GM19328 (cell line): ENCODE results near the gene SNORC.

Source experiments
- ATAC-seq: cut with Tn5 transposase; IDR thresholded peaks from one replicate; pipeline ENCODE4 v1.9.1; 2021; ENCODE audit warnings: mild to moderate bottlenecking, moderate library complexity; ENCODE audit not compliant: unreplicated experiment

The SNORC gene

DNA sequence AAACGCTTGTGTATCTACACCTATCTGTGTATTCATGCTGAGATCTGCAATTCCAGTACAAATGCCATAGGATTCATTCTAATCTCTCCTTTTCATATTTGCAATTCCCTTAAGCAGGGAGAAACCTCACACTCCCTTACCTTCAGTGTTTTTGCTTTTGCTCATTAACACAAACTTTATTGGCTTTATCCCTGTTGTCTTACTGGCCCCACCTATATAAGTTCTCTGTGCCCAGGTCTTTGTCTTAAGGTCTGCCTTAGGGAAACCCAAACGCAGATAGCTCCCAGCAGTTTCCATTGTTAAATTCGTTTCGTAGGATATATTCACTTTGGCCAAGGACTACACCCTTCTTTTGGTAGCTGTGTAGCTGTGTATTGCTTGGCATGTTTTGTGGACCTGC lies 4.0 kb upstream of the SNORC start:
- ATAC-seq, result no peak

DNA sequence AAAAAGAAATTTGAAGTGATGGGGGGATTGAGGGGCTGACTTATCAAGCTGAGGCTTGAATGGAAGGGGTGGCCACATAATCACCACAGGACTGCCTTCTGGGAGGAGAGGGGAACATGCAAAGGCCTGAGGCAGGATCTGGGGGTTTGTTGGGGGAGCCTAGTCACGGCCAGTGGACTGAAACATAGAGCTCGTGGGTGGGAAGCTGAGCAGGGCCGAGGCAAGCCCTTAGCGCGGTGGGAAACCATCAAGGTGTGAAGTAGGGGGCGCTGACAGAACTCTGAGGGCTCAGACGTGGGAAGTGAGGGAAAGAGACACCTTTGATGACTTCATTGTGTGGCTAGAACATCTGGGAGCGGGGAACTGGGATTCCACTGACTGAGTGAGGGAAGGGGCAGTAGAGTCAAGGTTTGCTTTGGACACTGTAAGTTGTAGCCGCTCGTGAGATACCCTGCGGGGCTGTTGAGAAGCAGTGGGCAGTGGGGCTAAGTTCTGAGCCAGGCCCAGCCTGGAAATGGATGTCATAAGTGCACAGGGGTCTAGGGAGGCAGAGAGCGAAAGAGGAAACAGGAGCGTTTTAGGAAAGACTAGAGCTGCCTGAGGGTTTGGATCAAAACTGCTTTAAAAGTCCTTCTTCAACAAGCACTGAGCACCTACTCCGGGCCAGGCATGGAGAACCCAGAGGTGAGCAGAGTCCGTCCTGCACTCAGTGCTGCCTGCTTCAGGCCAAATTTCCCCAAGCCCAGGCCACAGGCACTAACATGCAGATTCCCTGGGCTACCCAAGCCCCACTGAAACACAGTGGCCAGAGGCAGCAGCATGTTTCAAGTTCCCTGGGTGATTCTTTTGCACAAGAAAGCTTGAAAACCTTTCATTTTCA lies 686 bp upstream of the SNORC start:
- no peak for ATAC-seq

DNA sequence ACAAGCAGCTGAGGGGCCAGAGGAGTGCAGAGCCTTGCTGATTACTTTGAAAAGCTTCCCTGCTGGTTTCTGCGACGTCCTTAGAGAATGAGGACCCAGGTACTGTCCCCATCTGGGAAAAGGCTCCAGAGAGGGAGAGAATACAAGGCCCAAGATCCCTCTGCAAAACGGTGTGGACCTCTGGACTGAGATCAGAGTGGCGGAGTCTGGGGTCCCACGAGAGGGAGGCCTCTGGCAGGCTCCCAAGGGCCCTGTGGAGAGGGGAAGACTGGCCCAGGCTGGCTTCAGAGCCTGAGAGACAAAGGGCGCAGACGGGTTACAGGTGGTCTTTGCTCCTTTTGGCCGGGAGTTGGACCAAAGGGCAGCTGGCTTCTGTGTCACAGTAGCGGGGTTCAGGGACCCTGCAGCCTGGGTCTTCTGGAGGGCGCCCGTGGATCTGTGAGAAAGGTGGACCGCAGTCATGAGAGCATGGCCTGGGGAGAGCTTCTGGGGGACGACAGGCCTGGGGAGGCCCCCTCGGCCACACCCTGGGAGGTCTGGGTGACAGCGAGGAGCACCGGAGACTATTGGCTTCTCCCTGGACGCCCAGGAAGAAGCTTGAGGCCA lies 805 bp downstream of the SNORC start:
- ATAC-seq, result no peak

DNA sequence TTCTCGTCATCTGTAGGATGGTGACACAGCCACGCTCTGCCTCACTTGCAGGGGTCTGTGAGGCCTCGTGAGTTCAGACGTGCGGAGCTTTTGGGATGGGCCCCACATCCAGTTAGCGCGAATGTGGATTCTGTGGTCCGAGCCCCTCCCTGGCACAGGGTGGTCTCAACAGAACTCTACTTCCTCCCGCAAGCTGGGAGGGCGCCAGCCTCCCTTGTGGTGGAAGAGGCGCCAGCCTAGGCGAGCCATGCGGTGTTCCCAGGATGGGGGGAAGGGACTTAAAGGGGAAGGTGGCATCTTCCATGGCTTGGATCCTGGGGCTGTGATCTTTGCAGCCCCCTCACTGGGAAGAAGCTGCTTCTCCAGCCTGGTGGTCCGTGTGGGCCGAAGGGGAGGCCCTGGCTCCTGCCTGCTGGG lies 1.4 kb downstream of the SNORC start:
- ATAC-seq, result no peak

GRCh38 chr2:232871835-232872736 lies 2.0 kb downstream of the SNORC start:
- ATAC-seq, result no peak

DNA sequence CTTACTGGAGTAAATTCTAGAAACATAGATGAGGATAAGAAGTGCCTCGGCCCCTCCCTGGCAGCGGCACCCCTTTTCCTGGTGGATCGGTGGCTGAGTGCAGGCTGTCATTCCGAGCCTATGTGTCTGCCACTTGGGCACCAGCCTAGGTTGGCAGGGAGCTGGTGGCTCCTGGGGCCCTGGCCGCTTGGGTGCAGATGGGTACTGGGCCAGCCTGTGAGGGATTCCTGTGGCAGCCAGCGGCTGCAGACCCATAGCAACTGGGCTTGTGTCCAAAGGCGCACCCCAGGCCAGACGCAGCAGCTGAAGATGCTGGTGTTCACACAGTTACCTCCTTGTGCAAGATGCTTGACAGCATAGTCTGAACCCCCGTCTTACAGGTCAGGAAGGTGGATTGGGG lies 2.8 kb downstream of the SNORC start:
- no peak for ATAC-seq

DNA sequence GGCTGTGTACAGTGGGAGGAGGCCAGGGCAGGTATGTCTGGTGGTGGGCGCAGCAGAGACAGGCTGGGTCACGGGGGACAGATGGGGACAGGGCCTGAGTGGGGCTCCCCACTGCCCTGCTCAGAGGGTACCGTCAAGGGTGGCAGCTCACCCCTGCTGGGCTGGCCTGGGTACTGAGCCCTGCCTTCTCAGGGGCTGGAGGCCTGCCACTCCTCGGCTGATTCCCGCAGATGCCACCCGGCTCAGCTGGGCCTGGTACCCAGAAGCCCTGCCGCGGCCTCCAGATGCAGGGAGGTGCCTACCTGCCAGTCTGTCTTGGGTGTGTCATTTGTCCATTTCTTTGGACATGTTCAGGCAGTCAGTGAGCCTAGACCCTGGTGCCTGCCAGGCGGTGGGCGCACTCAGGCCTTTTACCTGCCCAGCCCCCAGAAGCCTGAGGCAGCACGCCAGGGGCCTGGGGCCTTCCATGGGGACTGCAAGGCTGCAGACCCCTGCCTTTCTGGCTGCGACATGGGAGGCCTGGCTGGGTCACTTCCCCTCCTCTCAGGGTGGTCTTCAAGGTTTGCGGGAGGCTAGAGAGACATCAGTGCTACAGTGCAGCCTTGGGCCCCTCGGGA lies 3.3 kb downstream of the SNORC start:
- ATAC-seq, result no peak

DNA sequence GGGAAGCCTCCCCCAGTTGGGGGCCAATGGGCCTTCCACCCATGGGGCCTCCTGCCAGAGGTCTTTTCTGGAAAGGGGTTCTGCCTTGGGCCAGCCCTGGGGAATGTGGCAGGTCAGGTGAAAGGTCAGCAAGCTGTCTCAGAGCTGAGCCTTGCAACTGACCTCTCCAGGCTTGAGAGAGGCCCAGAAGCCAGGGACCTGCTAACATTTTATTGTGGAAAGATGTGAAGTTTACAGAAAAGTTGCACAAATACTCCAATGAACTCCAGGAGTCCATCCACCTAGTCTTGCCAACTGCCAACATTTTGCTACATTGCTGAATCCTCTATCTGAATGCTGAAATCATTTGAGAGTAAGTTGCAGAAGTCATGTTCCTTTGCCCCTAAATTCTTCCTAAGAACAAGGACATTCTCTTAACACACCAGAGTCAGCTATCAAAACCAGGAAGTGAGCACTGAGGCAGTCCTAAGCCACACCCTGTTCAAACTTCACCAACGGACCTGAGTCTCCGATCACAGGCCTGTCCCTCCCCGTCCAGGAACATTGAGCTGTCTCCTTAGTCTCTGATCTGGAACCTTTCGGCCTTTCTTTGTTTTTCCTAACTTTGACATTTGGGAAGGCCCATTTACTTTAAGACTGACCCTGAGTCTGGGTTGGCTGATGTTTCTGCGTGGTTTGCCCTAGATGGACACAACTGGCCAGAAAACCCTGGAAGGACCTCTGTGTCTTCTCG lies 4.0 kb downstream of the SNORC start:
- ATAC-seq, result no peak

DNA sequence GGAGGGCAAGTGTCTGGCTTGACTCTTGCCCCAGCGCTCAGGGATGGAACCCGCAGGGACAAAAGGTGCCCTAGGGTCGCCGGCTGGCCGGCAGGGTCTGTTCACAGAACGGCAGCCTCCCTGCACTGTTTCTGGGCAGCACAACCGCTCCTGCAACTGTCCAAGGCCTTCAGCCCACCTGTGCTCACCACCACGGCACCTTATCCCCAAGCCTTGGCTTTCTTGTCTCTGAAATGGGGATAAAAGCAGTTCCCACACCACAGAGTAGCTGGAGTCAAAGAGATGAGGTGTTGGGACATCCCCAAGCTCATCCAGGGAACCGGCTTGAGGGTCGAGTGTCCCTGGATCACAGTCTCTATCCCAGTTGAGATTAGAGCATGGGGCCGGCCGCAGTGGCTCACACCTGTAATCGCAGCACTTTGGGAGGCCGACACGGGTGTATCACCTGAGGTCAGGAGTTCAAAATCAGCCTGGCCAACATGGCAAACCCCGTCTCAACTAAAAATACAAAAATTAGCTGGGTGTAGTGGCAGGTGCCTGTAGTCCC lies 4.7 kb downstream of the SNORC start:
- no peak for ATAC-seq

DNA sequence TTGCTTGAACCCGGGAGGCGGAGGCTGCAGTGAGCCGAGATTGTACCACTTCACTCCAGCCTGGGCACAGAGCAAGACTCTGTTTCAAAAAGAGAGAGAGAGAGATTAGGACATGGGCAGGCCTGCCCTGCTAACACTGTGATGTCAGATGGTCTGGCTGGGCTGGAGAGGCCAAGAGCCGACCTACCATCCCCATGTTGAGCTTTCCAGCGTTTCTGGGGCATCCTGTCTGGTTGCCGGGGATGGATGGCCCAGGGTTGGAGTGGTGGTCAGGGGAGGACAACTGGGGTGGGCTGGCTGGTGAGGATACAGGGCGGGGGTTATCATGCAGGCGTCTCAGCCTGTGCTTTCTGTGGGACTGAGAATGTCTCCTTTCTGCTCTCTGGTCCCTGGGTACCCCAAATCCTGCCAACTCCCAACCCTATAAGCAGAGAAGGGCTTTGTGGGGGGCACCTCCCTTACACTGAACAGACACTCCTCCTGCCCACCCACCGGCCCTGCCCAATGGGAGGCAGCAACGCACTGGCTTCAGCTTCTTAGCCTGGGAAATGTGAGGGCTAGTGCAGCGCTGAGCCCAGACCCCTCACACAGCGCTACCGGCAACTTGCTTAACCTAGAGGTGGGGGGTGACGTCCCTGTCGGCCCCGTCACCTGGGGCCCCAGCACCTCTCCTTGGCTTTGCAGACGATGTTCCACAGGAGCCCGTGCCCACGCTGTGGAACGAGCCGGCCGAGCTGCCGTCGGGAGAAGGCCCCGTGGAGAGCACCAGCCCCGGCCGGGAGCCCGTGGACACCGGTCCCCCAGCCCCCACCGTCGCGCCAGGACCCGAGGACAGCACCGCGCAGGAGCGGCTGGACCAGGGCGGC lies 5.4 kb downstream of the SNORC start:
- no peak for ATAC-seq

- ATAC-seq, result no peak
Measured at GRCh38 chr2:232876161-232876977, 6.3 kb downstream of the SNORC start.

- ATAC-seq, result no peak
Measured at GRCh38 chr2:232876978-232877441, 6.9 kb downstream of the SNORC start.

DNA sequence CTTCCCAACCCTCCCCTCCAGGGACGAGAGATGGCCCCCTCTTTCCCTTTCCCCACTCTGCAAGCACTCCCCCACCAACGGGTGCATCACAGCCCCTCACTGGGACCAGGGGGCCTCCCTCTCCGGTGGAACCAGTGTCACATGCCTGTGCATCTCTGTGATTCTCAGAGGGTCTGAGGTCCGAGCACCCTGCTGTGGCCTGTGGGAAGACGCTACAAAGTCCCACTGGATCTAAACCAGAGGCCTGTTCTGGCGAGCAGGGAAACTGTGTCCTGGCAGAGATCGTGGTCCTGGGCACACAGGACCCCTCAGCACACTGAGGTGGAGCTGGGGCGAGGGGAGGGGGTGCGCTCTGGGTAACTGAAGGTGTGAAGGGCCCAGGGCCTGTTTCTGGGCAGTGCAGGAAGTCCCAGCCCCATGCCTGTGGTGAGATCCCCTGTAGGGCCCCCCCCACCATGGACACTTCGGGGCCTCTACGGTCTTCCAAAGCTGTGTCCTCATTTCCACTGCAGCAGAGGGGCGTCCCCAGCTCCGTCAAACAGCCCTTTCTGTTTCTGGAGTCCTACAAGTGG lies 8.0 kb downstream of the SNORC start:
- no peak for ATAC-seq

- ATAC-seq, result no peak
Measured at GRCh38 chr2:232878855-232879617, 9.0 kb downstream of the SNORC start.

DNA sequence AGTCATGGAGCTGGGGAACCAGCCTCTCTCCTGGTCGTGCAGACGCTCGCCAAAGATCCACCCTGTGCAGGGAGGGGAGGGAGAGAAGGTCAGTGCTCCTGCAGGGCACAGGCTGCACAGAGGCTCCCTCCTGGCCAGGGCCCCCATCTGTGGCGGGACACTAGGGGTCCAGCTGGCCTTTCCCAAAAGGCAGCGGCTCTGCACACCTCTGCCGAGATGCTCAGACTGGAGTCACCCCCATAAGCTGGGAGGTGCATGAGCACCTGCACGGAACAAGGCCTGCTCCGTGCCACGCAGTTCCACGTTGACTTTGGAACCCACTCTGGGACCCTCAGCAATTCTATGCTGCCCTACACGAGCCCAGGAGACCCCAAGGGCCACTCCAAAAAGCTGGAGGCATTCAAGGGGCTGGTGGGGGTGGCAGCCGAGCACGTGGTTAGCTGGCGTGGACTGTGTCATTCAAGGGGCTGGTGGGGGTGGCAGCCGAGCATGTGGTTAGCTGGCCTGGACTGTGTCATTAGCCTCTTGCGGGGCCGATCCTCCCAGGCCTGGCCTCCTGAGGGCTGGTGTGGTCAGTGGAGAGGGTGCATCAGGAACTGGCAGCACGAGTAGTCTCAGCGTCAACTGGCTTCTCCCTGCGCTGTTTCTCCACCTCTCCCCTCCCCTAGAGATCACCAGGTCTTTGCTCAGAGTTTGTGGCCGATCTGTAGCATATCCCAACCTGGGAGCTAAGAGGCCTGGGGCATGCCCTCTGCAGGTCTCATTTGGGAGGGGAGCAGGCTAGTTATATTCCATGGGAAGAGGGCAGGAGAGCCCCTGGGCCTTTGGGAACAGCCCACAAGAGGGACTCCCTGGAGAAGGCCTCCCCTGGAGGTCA lies 9.8 kb downstream of the SNORC start:
- ATAC-seq, result no peak

- no peak for ATAC-seq
Measured at GRCh38 chr2:232880764-232881351, 10.8 kb downstream of the SNORC start.
